HG03064 (cell line): ENCODE results near the gene COL4A1.
"Not testable (repeated sequence)": the region's sequence is repeated elsewhere in the genome, so short reads cannot be mapped to it uniquely, and the experiment has no call there.

Experiments
- ATAC-seq: cut with Tn5 transposase; IDR thresholded peaks from one replicate; pipeline ENCODE4 v1.9.1; 2021; ENCODE audit warnings: low read depth; ENCODE audit not compliant: unreplicated experiment

The COL4A1 gene

GRCh38 chr13:110125613-110126272, 181.2 kb downstream of the COL4A1 start:
- no peak for ATAC-seq

GRCh38 chr13:110125157-110125556, 181.8 kb downstream of the COL4A1 start:
- ATAC-seq = no peak

- no peak for ATAC-seq
Observed at GRCh38 chr13:110124201-110124940, 182.6 kb downstream of the COL4A1 start.

GRCh38 chr13:110123041-110123809, 183.7 kb downstream of the COL4A1 start:
- no peak for ATAC-seq

- ATAC-seq = no peak
Observed at GRCh38 chr13:110121422-110122083, 185.4 kb downstream of the COL4A1 start.

GRCh38 chr13:110119935-110120905, 186.7 kb downstream of the COL4A1 start:
- no peak for ATAC-seq

GRCh38 chr13:110118106-110118505, 188.9 kb downstream of the COL4A1 start:
- ATAC-seq = no peak

GRCh38 chr13:110116072-110116487, 190.9 kb downstream of the COL4A1 start:
- no peak for ATAC-seq

- no peak for ATAC-seq
Observed at GRCh38 chr13:110115591-110115990, 191.4 kb downstream of the COL4A1 start.

- ATAC-seq = no peak
Observed at GRCh38 chr13:110114316-110114715, 192.6 kb downstream of the COL4A1 start.

GRCh38 chr13:110113284-110113764, 193.6 kb downstream of the COL4A1 start:
- ATAC-seq = no peak

- ATAC-seq = not testable (repeated sequence)
Observed at GRCh38 chr13:110112379-110112778, 194.6 kb downstream of the COL4A1 start.

GRCh38 chr13:110110783-110111182, 196.2 kb downstream of the COL4A1 start:
- ATAC-seq = no peak

- ATAC-seq = no peak
Observed at GRCh38 chr13:110109910-110110309, 197.0 kb downstream of the COL4A1 start.

GRCh38 chr13:110109140-110109783, 197.7 kb downstream of the COL4A1 start:
- no peak for ATAC-seq

- no peak for ATAC-seq
Observed at GRCh38 chr13:110108348-110109139, 198.4 kb downstream of the COL4A1 start.

GRCh38 chr13:110107568-110108347, 199.2 kb downstream of the COL4A1 start:
- ATAC-seq = no peak
